MM.1S (cell line): Measurements from ENCODE around the gene HS3ST4.
"Not testable (repeated sequence)": the region's sequence is repeated elsewhere in the genome, so short reads cannot be mapped to it uniquely, and the experiment has no call there.

Experiments used
- CTCF ChIP-seq: fragments of 300-600 bp; sonication (generic); IDR thresholded peaks from 2 replicates; pipeline ENCODE4 v1.5.1; 2016; ENCODE audit warnings: antibody characterized with exemption, low read length, mixed read lengths
- EZH2 ChIP-seq: fragments of 300-600 bp; sonication (generic); optimal IDR thresholded peaks from 2 replicates; pipeline ENCODE3; 2017; ENCODE audit warnings: low read depth, mild to moderate bottlenecking, antibody characterized with exemption, low read length, mixed read lengths

GRCh38 chr16:26098206-26098605 lies 406.4 kb downstream of the HS3ST4 start:
- not testable (repeated sequence) for TF ChIP-seq EZH2, CTCF
